Progenitor cell of endocrine pancreas (in vitro differentiated cells): Measurements from ENCODE around the gene TUFT1. TPM values are rescaled to one million over a fixed set of nuclear protein-coding genes. Genes with fewer than 3 reads are reported as not detected.
A peak's percentile ranks its signal among the peaks of the same experiment; 100 is the strongest.

ENCODE experiments used
- DNase-seq: peaks from one replicate; pipeline ENCODE4 v3.0.0; 2021; ENCODE audit warnings: low spot score; ENCODE audit not compliant: unreplicated experiment
- H3K27ac Mint-ChIP-seq: 2 replicates; pipeline ENCODE4 v1.8.0; 2021; ENCODE audit warnings: mild to moderate bottlenecking, moderate library complexity, mixed read lengths
- H3K27me3 Mint-ChIP-seq: 2 replicates; pipeline ENCODE4 v1.8.0; 2021; ENCODE audit warnings: mixed read lengths
- H3K36me3 Mint-ChIP-seq: 2 replicates; pipeline ENCODE4 v1.8.0; 2022; ENCODE audit warnings: mixed read lengths; ENCODE audit not compliant: insufficient read depth
- H3K4me1 Mint-ChIP-seq: 2 replicates; pipeline ENCODE4 v1.8.0; 2021; ENCODE audit warnings: low read depth, mixed read lengths
- H3K4me3 Mint-ChIP-seq: 2 replicates; pipeline ENCODE4 v1.8.0; 2021; ENCODE audit warnings: low read depth, mild to moderate bottlenecking, moderate library complexity, mixed read lengths
- H3K9me3 Mint-ChIP-seq: 2 replicates; pipeline ENCODE4 v1.8.0; 2021; ENCODE audit warnings: low read depth, mixed read lengths
- CTCF ChIP-seq: fragments of 200-600 bp; sonication (generic); IDR thresholded peaks from one replicate; pipeline ENCODE4 v1.5.0; 2021; ENCODE audit warnings: antibody characterized with exemption, mild to moderate bottlenecking; ENCODE audit not compliant: unreplicated experiment
- microRNA-seq: library from miRNA; unstranded; fragments of <30 nt; microRNA quantifications from one replicate; pipeline ENCODE4 v1.1.0, GENCODE V29; 2020; ENCODE audit warnings: borderline number of aligned reads; ENCODE audit not compliant: unreplicated experiment
- total RNA-seq: library from RNA; stranded (reverse); gene quantifications from 2 replicates; pipeline ENCODE4 v1.2.1, GENCODE V29; 2021

The TUFT1 gene
- total RNA-seq, 1 donor from 2014 or later: 12.5 TPM

DNA sequence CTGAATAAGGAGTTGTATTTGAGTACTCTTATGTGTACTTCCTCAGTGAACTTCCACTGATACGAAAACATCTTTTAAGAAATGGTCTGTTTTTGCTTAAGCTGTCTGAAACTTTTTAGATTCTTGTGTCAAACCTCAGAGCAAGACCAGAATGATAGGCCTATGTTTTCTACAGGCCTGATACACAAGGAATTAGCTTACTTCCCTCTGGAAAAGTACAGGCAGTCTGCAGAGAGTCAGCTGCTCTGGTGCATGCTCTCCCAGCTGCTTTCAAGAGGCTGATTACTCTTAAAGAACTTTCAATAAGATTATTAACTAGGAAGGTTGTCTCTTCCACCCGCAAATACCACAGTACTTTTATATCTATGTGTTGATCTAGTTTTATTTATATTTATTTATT is 81.2 kb downstream of the TUFT1 start:
- peaks cover 25% of the 10 kb centered on the region for H3K4me1 Mint-ChIP-seq
- no peaks in the 10 kb centered on the region for H3K9me3 Mint-ChIP-seq
- DNase-seq: no peak
- TF ChIP-seq CTCF: no peak
- no peaks in the 10 kb centered on the region for H3K36me3 Mint-ChIP-seq
- H3K27ac Mint-ChIP-seq: peak overlapping the region; percentile 89
- no peaks in the 10 kb centered on the region for H3K27me3 Mint-ChIP-seq
- no peak overlapping the region for H3K4me3 Mint-ChIP-seq

DNA sequence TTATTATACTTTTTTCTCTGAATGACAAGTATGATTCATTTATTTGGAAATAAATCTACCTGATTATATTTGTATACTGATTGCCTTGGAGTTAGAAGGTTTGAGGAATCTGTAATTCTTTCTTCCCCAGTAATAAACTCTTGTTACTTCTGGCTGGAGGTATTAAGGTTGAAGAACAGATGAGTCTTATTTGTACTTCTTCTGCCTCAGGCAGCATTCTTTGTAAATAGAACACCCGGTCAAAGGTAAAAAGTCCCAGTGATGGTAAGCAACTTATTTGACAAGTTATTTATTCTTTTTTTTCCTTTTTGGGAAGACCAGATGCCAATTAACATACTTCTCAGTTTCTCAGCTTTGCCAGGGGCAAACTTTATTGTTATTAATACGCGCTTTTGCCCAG is 84.7 kb downstream of the TUFT1 start:
- DNase-seq: no peak
- Mint-ChIP-seq H3K27me3 (no peaks in the 10 kb centered on the region), H3K4me3 (no peak overlapping the region), H3K36me3 (peaks cover 4% of the 10 kb centered on the region), H3K9me3 (no peaks in the 10 kb centered on the region), H3K27ac (no peak overlapping the region), H3K4me1 (peaks cover 12% of the 10 kb centered on the region)
- no peak for TF ChIP-seq CTCF

DNA sequence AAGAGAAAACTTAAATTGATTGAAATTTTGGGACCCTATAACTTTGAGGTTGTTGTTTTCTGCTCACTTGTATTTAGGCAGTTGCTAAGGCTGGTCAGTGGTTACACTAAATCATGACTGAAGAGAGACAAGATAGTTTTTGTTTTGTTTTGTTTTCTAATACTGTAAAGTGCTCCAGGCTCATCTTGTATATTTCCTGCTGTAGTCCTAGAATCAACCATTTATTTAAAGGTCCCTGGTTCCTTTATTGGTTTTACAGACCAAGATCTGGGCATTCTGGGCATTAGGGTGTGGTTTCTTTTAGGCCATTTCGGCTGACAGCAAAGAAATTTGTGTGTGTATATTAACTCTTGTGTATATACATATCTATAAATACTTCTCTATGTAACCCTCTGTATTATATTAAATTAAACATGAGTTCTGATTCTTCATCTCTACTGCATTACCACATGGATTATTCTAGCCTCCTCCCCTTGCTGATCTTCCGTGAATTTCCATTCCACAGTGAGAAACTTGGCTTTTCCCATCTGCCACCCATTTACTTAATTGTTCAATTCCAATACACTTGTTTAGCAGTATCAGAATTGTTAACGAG is 86.7 kb downstream of the TUFT1 start:
- H3K27ac Mint-ChIP-seq: no peak overlapping the region
- no peak for DNase-seq
- H3K9me3 Mint-ChIP-seq: no peaks in the 10 kb centered on the region
- H3K36me3 Mint-ChIP-seq: peaks cover 6% of the 10 kb centered on the region
- no peak for TF ChIP-seq CTCF
- no peaks in the 10 kb centered on the region for H3K27me3 Mint-ChIP-seq
- H3K4me3 Mint-ChIP-seq: no peak overlapping the region
- H3K4me1 Mint-ChIP-seq: no peaks in the 10 kb centered on the region

- Mint-ChIP-seq H3K27ac (no peak overlapping the region), H3K4me1 (no peaks in the 10 kb centered on the region), H3K9me3 (no peaks in the 10 kb centered on the region), H3K27me3 (no peaks in the 10 kb centered on the region), H3K4me3 (no peak overlapping the region), H3K36me3 (peaks cover 7% of the 10 kb centered on the region)
- TF ChIP-seq CTCF: no peak
- no peak for DNase-seq
Observed at GRCh38 chr1:151629278-151629677, 89.2 kb downstream of the TUFT1 start.

Small RNA genes lying within 50 kb of the gene (microRNA-seq; reads per million reads assigned to microRNA genes)
- not detected for gene MIR554

Other genes with a start within 250 kb of the TUFT1 start
- 52.1 and 55.1 TPM in 2 replicates for gene PI4KB, start 212.9 kb upstream of the TUFT1 start, total RNA-seq
- 96.0 and 97.5 TPM in 2 replicates for gene RFX5, start 193.1 kb upstream of the TUFT1 start, total RNA-seq
- 56.2 and 57.0 TPM in 2 replicates for gene SELENBP1, start 167.6 kb upstream of the TUFT1 start, total RNA-seq
- gene PSMB4, start 140.7 kb upstream of the TUFT1 start, total RNA-seq: 227 and 235 TPM in 2 replicates
- gene POGZ, start 80.8 kb upstream of the TUFT1 start, total RNA-seq: 188 and 189 TPM in 2 replicates
- 127 and 128 TPM in 2 replicates for gene CGN, start 28.9 kb upstream of the TUFT1 start, total RNA-seq
- 50.0 and 50.3 TPM in 2 replicates for gene SNX27, start 71.7 kb downstream of the TUFT1 start, total RNA-seq
- gene CELF3, start 176.5 kb downstream of the TUFT1 start, total RNA-seq: 20.0 and 22.6 TPM in 2 replicates
- 0.51 and 1.2 TPM in 2 replicates for gene RIIAD1, start 181.2 kb downstream of the TUFT1 start, total RNA-seq
- 79.4 and 81.0 TPM in 2 replicates for gene MRPL9, start 223.2 kb downstream of the TUFT1 start, total RNA-seq